ENCODE results near the gene KCND2.

DNA sequence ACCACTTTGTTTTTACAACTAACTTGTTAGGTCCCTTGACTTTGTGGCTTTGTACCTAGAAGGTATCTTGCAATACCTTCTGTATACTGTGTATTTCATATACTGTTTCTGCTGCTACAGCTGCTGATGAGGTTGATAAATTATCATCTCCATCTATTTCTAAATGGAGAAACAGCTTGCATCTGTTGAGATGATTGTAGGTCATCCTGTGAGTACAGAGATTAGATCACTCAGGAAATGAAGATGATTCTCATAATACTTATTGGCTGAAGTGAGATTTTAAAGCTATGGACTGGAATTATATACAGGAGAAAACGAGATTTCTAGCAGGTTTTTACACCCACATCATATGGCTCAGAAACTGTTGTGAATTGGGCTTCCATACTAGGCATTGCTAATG is 280.5 kb downstream of the KCND2 start:
- TF ChIP-seq, protein P1, sequence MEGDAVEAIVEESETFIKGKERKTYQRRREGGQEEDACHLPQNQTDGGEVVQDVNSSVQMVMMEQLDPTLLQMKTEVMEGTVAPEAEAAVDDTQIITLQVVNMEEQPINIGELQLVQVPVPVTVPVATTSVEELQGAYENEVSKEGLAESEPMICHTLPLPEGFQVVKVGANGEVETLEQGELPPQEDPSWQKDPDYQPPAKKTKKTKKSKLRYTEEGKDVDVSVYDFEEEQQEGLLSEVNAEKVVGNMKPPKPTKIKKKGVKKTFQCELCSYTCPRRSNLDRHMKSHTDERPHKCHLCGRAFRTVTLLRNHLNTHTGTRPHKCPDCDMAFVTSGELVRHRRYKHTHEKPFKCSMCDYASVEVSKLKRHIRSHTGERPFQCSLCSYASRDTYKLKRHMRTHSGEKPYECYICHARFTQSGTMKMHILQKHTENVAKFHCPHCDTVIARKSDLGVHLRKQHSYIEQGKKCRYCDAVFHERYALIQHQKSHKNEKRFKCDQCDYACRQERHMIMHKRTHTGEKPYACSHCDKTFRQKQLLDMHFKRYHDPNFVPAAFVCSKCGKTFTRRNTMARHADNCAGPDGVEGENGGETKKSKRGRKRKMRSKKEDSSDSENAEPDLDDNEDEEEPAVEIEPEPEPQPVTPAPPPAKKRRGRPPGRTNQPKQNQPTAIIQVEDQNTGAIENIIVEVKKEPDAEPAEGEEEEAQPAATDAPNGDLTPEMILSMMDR (IDR thresholded peaks at IDR 0.05), result no peak
- TF ChIP-seq POLR2A (IDR thresholded peaks at IDR 0.05), result no peak

Data from tibial nerve (tissue), 3 donors.